ENCODE measurements around the gene NLRP5. TPM values are rescaled to one million over a fixed set of nuclear protein-coding genes. Genes with fewer than 3 reads are reported as not detected.

Gene NLRP5
- polyA plus RNA-seq, 1 of the 3 experiments (the other 2 are of a cell fraction) = not detected

DNA sequence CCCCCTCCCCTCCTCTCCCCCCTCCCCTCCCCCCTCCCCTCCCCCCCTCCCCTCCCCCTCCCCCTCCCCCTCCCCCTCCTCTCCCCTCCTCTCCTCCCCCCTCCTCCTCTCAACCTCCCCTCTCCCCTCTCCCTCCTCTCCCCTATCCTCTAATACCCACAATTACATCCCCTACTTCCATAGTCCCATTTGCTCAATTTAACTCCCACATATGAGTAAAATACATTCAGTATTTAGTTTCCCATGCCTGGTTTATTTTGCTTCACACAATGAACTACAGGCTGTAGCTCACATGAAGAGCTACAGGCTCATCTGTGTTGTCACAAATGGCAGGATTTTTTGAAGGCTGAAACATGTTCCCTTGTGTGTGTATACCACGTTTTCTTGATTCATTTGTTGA lies 6.9 kb downstream of the NLRP5 start (continued):
- TF ChIP-seq, protein P1, sequence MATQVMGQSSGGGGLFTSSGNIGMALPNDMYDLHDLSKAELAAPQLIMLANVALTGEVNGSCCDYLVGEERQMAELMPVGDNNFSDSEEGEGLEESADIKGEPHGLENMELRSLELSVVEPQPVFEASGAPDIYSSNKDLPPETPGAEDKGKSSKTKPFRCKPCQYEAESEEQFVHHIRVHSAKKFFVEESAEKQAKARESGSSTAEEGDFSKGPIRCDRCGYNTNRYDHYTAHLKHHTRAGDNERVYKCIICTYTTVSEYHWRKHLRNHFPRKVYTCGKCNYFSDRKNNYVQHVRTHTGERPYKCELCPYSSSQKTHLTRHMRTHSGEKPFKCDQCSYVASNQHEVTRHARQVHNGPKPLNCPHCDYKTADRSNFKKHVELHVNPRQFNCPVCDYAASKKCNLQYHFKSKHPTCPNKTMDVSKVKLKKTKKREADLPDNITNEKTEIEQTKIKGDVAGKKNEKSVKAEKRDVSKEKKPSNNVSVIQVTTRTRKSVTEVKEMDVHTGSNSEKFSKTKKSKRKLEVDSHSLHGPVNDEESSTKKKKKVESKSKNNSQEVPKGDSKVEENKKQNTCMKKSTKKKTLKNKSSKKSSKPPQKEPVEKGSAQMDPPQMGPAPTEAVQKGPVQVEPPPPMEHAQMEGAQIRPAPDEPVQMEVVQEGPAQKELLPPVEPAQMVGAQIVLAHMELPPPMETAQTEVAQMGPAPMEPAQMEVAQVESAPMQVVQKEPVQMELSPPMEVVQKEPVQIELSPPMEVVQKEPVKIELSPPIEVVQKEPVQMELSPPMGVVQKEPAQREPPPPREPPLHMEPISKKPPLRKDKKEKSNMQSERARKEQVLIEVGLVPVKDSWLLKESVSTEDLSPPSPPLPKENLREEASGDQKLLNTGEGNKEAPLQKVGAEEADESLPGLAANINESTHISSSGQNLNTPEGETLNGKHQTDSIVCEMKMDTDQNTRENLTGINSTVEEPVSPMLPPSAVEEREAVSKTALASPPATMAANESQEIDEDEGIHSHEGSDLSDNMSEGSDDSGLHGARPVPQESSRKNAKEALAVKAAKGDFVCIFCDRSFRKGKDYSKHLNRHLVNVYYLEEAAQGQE (IDR thresholded peaks at IDR 0.05; ENCODE audit: low read depth, low read length) = no peak
- no peak for TF ChIP-seq MEF2A (IDR thresholded peaks at IDR 0.05; ENCODE audit: borderline replicate concordance, low read depth)
- TF ChIP-seq, protein P2, sequence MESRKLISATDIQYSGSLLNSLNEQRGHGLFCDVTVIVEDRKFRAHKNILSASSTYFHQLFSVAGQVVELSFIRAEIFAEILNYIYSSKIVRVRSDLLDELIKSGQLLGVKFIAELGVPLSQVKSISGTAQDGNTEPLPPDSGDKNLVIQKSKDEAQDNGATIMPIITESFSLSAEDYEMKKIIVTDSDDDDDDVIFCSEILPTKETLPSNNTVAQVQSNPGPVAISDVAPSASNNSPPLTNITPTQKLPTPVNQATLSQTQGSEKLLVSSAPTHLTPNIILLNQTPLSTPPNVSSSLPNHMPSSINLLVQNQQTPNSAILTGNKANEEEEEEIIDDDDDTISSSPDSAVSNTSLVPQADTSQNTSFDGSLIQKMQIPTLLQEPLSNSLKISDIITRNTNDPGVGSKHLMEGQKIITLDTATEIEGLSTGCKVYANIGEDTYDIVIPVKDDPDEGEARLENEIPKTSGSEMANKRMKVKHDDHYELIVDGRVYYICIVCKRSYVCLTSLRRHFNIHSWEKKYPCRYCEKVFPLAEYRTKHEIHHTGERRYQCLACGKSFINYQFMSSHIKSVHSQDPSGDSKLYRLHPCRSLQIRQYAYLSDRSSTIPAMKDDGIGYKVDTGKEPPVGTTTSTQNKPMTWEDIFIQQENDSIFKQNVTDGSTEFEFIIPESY (IDR thresholded peaks at IDR 0.05; ENCODE audit: borderline replicate concordance, low read depth) = no peak

DNA sequence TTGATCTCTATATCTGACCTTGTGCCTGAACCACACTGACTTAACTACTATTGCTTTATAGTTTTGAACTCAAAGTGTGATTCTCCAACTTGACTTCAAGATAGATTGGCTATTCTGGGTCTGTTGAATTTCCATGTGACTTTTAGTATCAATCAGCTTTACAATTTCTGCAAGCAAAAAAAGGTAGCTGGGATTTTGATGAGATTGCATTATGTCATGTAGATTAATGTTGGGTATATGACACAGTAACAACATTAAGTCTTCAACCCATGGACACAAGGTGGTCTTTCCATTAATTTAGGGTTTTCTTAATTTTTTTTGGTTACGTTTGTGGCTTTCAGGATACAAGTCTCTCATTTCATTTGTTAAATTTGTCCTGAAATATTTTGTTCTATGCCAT lies 28.2 kb downstream of the NLRP5 start:
- WGBS (ENCODE audit: low lambda C conversion rate) = 0% methylated on average over 1 of the region's 1 CpG
- CTCF ChIA-PET = no interaction called here

More for the DNA sequence above, 28.2 kb downstream of the NLRP5 start:
- no peak overlapping the region for H3K9ac ChIP-seq
- H3K27me3 ChIP-seq (ENCODE audit: insufficient read depth) = no peaks in the 10 kb centered on the region
- H3K36me3 ChIP-seq (replicated peaks in 1 of 2; ENCODE audit: control insufficient read depth in 1 of 2, insufficient read depth in 2 of 2, low read length in 1 of 2) = no peaks in the 10 kb centered on the region
- DNase-seq = no peak
- no peak overlapping the region for H3K27ac ChIP-seq (ENCODE audit: low read depth in 2 of 2, low read length in 1 of 2)
- POLR2A ChIA-PET = no interaction called here
- no peaks in the 10 kb centered on the region for H4K20me1 ChIP-seq (ENCODE audit: insufficient read depth)
- no peaks in the 10 kb centered on the region for H3F3A ChIP-seq (replicated peaks; ENCODE audit: insufficient read depth)
- H2AFZ ChIP-seq (ENCODE audit: low read depth) = no peak overlapping the region
- no peaks in the 10 kb centered on the region for H3K4me1 ChIP-seq (ENCODE audit: control insufficient read depth in 1 of 2, insufficient read depth in 2 of 2, low read depth in 1 of 2, low read length in 1 of 2)
- H3K9me2 ChIP-seq = no peaks in the 10 kb centered on the region
- H3K4me3 ChIP-seq (ENCODE audit: low read depth in 2 of 2, low read length in 1 of 2) = no peak overlapping the region
- no peaks in the 10 kb centered on the region for H3K9me3 ChIP-seq
- no peaks in the 10 kb centered on the region for H3K79me2 ChIP-seq (ENCODE audit: insufficient read depth)
- H3K4me2 ChIP-seq = no peak overlapping the region
- TF ChIP-seq MXI1 (IDR thresholded peaks at IDR 0.05; ENCODE audit: low read depth, low read length) (no peak), JUND (IDR thresholded peaks at IDR 0.05) (no peak), TAF1 (IDR thresholded peaks at IDR 0.05; ENCODE audit: borderline replicate concordance, low read depth, low read length) (no peak), FOXJ3 (CRISPR knock-in tag; IDR thresholded peaks at IDR 0.05) (no peak), USF1 (IDR thresholded peaks at IDR 0.05; ENCODE audit: borderline replicate concordance, low read depth) (no peak), GABPA (IDR thresholded peaks at IDR 0.05; ENCODE audit: low read depth) (no peak), POLR2AphosphoS5 (IDR thresholded peaks at IDR 0.05; ENCODE audit: low read depth, low read length) (no peak), CHD2 (IDR thresholded peaks at IDR 0.05; ENCODE audit: low read length, partially characterized antibody) (no peak)
- TF ChIP-seq, protein P1 (IDR thresholded peaks at IDR 0.05; ENCODE audit: low read depth, low read length) = no peak
- TF ChIP-seq, protein P3, sequence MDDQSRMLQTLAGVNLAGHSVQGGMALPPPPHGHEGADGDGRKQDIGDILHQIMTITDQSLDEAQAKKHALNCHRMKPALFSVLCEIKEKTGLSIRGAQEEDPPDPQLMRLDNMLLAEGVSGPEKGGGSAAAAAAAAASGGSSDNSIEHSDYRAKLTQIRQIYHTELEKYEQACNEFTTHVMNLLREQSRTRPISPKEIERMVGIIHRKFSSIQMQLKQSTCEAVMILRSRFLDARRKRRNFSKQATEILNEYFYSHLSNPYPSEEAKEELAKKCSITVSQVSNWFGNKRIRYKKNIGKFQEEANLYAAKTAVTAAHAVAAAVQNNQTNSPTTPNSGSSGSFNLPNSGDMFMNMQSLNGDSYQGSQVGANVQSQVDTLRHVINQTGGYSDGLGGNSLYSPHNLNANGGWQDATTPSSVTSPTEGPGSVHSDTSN (IDR thresholded peaks at IDR 0.05) = no peak
